GM04504 (cell line): ENCODE data around the gene NYAP1.
"Not testable (repeated sequence)": the region's sequence is repeated elsewhere in the genome, so short reads cannot be mapped to it uniquely, and the experiment has no call there.

Source experiments
- DNase-seq: peaks from one replicate; pipeline ENCODE4 v3.0.0-alpha.2; 2012; ENCODE audit warnings: low read depth

Gene NYAP1

GRCh38 chr7:100483722-100484672 is at the start of gene NYAP1:
Gene NYAP1, plus strand, starts transcription at chr7:100483927. Its CDS starts 1,385 bp downstream, at chr7:100485312.
- DNase-seq, result no peak

DNA sequence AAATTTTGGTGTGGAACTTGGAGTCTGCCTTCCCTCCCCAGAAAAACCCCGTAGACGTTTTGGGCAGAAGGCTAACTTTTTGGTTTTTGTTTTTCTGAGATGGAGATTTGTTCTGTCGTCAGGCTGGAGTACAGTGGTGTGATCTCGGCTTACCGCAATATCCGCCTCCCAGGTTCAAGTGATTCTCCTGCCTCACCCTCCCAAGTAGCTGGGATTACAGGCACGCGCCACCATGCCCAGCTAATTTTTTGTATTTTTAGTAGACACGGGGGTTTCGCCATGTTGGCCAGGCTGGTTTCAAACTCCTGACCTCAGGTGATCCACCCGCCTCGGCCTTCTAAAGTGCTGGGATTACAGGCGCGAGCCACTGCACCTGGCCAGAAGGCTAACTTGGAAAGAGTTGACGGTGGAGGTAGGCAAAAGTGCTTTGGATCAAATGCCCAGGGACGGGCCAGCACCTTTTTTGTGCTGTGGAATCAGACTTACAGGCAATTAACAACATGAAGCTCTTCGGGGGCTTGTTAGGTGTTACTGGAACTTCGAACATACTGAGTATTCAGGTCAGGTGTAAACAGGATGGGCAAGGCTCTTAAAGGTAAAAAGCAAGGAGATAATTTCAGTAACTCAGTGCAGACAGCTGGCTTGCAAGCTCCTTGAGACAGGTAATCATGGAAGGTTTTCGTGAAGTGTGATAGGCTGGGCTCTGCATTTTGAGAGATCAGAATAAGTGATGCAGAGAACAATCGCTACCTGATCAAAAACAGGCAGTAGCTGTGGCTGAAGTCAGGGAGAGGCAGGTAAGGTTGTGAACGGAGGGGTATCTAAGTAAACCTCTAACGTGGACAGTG is 49.2 kb upstream of the NYAP1 start:
- DNase-seq, result no peak

DNA sequence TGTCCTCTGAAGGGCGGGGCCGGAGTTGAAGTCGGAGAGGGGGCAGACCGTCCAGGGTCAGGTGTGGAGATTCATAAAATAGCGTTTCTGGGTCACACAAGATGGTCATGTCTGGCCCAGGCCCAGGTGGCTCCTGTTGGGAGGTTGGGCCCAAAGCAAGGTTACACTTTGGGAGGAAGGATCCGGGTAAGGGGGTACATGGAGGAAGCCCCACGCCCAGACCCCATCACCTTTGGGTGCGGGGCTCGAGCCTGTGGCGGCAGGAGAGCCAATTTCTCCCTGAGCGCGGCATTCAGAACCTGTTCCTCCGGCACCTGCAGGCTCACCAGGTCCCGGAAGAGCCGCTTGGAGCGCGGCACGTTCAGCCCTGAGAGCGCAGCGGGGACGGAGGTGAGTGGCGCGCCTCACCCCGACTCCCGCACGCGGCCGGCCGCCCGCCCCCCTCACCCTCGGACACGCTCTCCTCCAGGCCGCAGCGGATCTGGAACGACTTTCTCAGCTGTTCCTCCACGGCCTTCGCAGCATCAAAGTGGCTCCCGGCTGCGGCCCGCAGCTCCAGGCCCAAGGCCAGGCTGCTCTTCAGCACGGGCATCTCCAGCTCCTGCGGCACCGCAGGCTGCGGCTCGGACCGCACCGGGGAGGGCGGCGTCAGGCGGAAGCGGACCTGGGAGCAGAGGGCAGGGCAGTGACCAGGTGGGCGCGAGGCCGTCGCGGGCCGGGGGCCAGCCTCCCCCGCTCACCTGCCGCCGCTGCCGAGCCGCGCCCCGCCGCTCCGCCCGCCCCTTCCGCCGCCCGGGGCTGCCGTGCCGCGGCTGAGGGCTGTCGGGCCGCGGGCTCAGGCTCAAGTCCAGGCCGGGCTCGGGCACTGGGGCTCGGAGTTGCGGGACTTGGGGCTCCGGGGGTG is 48.1 kb upstream of the NYAP1 start:
- no peak for DNase-seq

DNA sequence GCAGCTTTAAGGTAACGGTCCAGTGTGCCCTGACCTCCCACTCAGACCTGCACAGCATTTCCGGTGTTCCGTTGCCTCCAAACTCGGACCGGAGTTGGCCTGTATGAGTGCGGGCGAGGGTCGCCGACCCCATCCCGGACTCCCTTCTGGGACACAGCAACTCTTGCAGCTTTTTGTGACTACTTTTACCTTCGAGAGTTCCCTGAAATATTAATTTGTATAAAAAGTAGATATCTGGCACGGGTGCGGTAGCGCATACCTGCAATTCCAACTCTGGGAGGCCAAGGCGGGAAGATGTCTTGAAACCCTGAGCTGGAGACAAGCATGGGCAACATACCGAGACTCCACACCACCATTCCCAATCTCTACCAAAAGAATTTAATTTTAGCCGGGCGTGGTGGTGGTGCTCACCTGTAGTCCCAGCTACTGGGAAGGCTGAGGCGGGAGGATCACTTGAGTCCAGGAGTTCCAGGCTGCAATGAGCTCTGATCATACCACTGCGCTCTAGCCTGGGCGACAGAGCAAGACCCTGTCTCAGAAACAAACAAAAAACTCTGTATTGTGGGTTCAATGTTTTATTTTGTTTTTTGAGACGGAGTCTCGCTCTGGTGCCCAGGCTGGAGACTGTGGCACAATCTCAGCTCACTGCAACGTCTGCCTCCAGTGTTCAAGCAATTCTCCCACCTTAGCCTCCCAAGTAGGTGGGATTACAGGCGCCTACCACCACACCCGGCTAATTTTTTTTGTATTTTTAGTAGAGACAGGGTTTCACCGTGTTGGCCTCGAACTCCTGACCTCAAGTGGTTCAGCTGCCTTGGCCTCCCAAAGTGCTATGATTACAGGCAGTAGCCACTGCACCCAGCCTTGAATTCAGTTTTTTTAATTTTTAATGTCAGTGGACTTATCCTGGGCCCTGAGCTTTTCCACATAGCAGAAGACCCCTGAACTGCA is 46.3 kb upstream of the NYAP1 start:
- DNase-seq, result no peak

DNA sequence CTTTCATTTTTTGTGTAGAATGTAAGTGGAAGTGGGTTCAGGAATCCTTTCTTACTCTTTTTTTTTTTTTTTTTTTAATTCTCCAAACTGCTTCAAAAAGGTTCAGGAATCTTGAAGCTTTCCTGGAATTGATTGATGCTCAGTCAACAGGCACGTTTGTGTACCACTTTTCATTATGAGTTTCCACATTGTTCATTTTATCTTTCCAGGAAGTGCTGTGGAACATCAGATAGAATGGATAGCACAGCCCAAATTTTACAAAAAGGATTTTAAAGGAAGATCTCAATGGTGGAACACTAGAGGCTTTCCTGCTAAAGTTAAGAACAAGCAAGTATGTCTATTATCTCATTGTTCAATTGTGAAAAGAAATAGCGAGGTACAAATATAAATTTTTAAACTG is 45.6 kb upstream of the NYAP1 start:
- DNase-seq, result no peak

GRCh38 chr7:100438731-100439130 is 45.0 kb upstream of the NYAP1 start:
- DNase-seq, result not testable (repeated sequence)

GRCh38 chr7:100439244-100439643 is 44.5 kb upstream of the NYAP1 start:
- not testable (repeated sequence) for DNase-seq

- no peak for DNase-seq
These were observed 41.8 kb upstream of the NYAP1 start for GRCh38 chr7:100441641-100442535.

GRCh38 chr7:100443096-100443840 is 40.5 kb upstream of the NYAP1 start:
- no peak for DNase-seq

DNA sequence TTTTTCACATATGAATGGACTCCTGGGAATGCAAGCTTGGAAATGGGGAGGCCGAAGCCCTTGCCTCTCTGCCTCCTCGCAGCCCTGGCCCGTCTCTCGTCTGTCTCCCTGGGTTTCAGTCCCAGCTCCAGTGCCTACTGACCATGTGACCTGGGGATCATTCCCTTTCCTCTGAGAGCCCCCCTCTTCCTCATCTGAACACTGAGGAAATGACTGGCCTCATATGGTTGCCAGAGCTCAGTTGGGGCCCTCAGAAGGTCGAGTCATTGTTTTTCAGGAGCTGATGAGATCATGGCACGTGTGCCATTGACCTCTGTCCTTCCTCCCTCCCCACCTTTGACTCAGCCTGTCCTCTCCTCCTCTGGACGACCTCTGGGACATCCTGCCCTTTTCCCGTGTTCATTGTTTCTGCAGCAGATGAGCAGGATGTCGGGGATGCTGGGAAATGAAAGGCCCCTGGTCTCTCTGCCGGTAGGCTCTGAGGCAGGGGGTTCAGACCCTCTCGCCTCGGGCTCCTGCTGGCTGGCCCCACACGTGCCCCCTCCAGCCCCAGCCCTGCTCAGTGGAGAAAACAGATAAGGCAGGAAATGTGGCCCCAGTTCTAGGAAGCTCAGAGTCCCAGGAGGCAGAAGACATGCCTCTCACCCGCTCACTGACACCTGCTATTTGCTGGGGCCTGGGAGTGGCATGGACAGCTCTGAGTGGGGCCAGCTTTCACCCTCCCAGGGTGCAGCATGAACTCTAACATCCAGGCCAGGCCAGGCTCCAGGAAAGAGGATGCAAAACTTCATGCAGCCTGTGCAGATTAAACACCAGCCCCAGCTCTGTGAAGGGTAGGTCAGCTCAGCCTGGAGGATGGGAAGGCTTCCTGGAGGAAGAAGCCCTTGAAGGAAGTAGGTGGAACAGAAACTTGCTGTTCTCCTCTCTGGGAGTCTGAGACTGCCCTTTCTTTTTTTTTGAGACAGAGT is 39.1 kb upstream of the NYAP1 start:
- DNase-seq, result peak; percentile 50

- no peak for DNase-seq
These were observed 37.7 kb upstream of the NYAP1 start for GRCh38 chr7:100446040-100446439.

GRCh38 chr7:100447363-100447762 is 36.4 kb upstream of the NYAP1 start:
- DNase-seq, result not testable (repeated sequence)

DNA sequence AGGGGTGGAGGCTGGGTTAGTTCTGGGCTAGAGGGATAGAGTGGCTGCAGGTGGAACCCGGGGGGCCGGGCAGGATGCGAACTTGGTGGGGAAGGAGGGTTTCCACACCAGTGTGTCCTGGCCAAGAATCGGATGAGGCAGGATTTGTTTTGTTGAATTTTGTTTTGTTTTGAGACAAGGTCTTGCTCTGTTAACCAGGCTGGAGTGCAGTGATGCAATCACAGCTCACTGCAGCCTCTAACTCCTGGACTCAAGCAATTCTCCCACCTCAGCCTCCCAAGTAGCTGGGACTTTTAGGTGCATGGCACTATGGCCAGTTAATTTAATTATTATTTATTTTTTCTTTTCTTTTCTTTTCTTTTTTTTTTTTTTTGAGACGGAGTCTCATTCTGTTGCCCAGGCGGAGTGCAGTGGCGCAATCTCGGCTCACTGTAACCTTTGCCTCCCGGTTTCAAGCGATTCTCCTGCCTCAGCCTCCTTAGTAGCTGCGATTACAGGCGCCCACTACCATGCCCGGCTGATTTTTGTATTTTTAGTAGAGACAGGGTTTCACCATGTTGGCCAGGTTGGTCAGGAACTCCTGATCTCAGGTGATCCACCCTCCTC is 34.4 kb upstream of the NYAP1 start:
- DNase-seq, result no peak

- DNase-seq, result no peak
These were observed 31.2 kb upstream of the NYAP1 start for GRCh38 chr7:100452513-100452912.

DNA sequence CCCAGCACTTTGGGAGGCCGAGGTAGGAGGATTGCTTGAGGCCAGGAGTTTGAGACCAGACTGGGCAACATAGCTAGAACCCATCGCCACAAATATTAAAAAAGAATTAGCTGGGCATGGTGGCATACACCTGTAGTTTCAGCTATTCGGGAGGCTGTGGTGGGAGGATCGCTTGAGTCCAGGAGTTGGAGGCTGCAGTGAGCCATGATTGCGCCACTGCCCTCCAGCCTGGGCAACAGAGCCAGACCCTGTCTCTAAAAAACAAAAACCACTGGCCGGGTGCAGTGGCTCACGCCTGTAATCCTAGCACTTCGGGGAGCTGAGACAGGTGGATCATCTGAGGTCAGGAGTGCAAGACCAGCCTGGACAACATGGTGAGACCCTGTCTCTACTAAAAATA is 29.9 kb upstream of the NYAP1 start:
- DNase-seq, result not testable (repeated sequence)

- DNase-seq, result no peak
These were observed 28.5 kb upstream of the NYAP1 start for GRCh38 chr7:100455206-100455605.

- no peak for DNase-seq
These were observed 27.2 kb upstream of the NYAP1 start for GRCh38 chr7:100456562-100456961.
